ENCODE results near the gene TTC16. TPM values are rescaled to one million over a fixed set of nuclear protein-coding genes. Genes with fewer than 3 reads are reported as not detected.

Gene TTC16
- total and polyA plus RNA-seq, 2 donors (not counting 3 experiments of a cell fraction or from before 2014, with no cell fraction given) = not detected

DNA sequence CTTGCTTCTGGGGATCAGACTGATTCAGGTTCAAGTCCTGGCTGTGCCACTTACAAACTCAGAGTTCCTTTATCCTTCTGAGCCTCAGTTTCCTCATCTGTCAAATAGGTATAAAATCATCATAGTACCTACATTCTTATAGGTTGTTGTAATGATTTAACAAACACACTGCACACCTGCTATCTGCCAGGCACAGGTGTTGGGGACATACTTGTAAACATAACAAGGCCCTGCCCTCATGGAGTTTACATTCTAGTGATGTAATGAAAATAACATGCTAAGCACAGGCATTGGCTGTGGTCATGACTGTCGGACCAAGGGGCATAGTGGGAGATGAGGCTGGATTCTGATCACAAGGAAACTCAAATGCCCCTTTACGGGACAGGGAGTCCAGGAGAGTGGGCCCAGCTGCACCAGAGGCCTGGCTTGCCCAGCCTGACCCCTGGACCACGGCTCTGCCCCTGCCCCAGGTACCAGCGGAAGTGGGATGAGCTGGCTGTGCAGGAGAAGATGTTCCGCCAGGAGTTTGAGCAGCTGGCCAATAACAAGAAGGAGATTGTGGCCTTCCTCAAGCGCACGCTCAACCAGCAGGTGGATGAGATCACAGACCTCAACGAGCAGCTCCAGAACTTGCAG lies 6.8 kb upstream of the TTC16 start:
- intact Hi-C loops (cut with micrococcal nuclease) (no loop called here), dilution Hi-C loops (cut with MboI; ENCODE audit: extremely low pct_ligation_motif_present, low sequenced_read_pairs) (no loop called here)
- DNase-seq (ENCODE audit: low read depth, low spot score) (no peak), FAIRE-seq (no peak)
- TF ChIP-seq, protein P1, sequence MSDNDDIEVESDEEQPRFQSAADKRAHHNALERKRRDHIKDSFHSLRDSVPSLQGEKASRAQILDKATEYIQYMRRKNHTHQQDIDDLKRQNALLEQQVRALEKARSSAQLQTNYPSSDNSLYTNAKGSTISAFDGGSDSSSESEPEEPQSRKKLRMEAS (IDR thresholded peaks at IDR 0.05; ENCODE audit: insufficient read depth, insufficient read length) = no peak
- TF ChIP-seq GATA2 (IDR thresholded peaks at IDR 0.05; ENCODE audit: insufficient read depth, insufficient read length, low read depth, low read length) (no peak), POLR2A (IDR thresholded peaks at IDR 0.05; ENCODE audit: low read depth, low read length) (no peak), FOS (IDR thresholded peaks at IDR 0.05; ENCODE audit: borderline replicate concordance, insufficient read depth, low read length) (no peak), MYC (IDR thresholded peaks at IDR 0.05; ENCODE audit: low read depth, low read length) (no peak), EZH2 (IDR thresholded peaks at IDR 0.05; ENCODE audit: borderline replicate concordance, low read depth, low read length, severe bottlenecking) (no peak), CTCF (IDR thresholded peaks at IDR 0.05; ENCODE audit: extremely low read depth in 1 of 2, insufficient read depth in 1 of 2, low read depth in 1 of 2, low read length in 2 of 2) (no peak), POLR2AphosphoS5 (IDR thresholded peaks at IDR 0.05; ENCODE audit: insufficient read depth, low read depth, low read length) (no peak), JUN (IDR thresholded peaks at IDR 0.05; ENCODE audit: borderline replicate concordance, insufficient read depth, insufficient read length, low read depth) (no peak)
- no TSS peak for BruUV-seq (replicated peaks)
- H4K20me1 ChIP-seq (replicated peaks; ENCODE audit: control insufficient read depth, extremely low read depth, insufficient read depth, low read length) = no peaks in the 10 kb centered on the region
- ChIA-PET CTCF (no interaction called here), POLR2A (no interaction called here)
- H3K4me2 ChIP-seq (ENCODE audit: insufficient read depth, low read length) = no peak overlapping the region
- H3K36me3 ChIP-seq (ENCODE audit: control insufficient read depth in 2 of 2, extremely low read depth in 1 of 2, insufficient read depth in 2 of 2, low read length in 2 of 2) = no peaks in the 10 kb centered on the region
- H3K27me3 ChIP-seq (ENCODE audit: control insufficient read depth in 2 of 2, insufficient read depth in 2 of 2, low read length in 2 of 2) = no peaks in the 10 kb centered on the region
- no peak overlapping the region for H3K27ac ChIP-seq (ENCODE audit: insufficient read depth, low read depth, low read length)
- no peak overlapping the region for H3K9ac ChIP-seq (replicated peaks; ENCODE audit: extremely low read depth, insufficient read depth, low read length)
- no peak overlapping the region for H2AFZ ChIP-seq (ENCODE audit: low read depth, low read length)
- no peak overlapping the region for H3K4me3 ChIP-seq (replicated peaks in 1 of 3; ENCODE audit: insufficient read depth in 1 of 3, low read depth in 1 of 3, low read length in 3 of 3)
- H3K9me1 ChIP-seq (replicated peaks; ENCODE audit: control insufficient read depth, extremely low read depth, insufficient read depth, low read length) = no peaks in the 10 kb centered on the region
- no peaks in the 10 kb centered on the region for H3K4me1 ChIP-seq (ENCODE audit: control insufficient read depth, extremely low read depth, insufficient read depth, low read length)
- no peaks in the 10 kb centered on the region for H3K9me3 ChIP-seq (replicated peaks; ENCODE audit: control insufficient read depth, insufficient read depth, low read length)
- no peaks in the 10 kb centered on the region for H3K79me2 ChIP-seq (ENCODE audit: control insufficient read depth, insufficient read depth, low read length)
